ENCODE measurements around the gene KRT17. TPM values are rescaled to one million over a fixed set of nuclear protein-coding genes. Genes with fewer than 3 reads are reported as not detected.
"Not testable (repeated sequence)": the region's sequence is repeated elsewhere in the genome, so short reads cannot be mapped to it uniquely, and the experiment has no call there.

KRT17 gene
- total RNA-seq, 2 experiments from 2014 or later, result not detected

DNA sequence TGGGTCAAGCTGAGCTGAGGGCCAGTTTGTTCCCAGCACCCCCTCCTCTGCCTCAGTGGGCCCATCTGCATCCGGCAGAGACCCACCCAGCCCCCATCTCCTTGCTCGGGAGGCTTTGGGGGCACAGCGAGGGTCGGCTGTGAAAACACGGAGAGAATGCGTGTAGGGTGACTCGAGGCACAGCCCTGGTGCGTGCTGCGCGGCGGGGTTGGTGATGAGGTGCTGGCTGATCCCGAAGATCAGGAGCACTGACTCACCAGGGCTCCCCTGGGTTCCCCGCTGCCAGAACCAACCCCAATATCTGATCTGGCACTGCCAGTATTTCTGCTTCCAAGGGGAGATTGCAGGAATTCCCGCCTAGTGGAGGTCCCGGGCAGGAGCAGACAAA, 7.5 kb upstream of the KRT17 start:
- CTCF ChIA-PET, result interaction anchor here (1.8 to 2.3 kb wide), 2 partner anchors 17 to 31 kb away, joined by 5 to 8 read pairs; no protein-coding TSS in a partner anchor
- ATAC-seq (no peak), DNase-seq (no peak)
- H3K9me3 Mint-ChIP-seq, result no peaks in the 10 kb centered on the region
- no peak overlapping the region for H3K27ac Mint-ChIP-seq
- intact Hi-C loops (cut with micrococcal nuclease), result loop anchor here (10.0 kb wide), 1 partner anchor 727 kb away; no protein-coding TSS in a partner anchor
- POLR2A ChIA-PET, result no interaction called here
- no peak for TF ChIP-seq CTCF (IDR thresholded peaks at IDR 0.05)
- no peaks in the 10 kb centered on the region for H3K4me1 Mint-ChIP-seq (ENCODE audit: low read depth)
- no peak overlapping the region for H3K4me3 Mint-ChIP-seq
- H3K36me3 Mint-ChIP-seq (ENCODE audit: low read depth), result no peaks in the 10 kb centered on the region
- no peaks in the 10 kb centered on the region for H3K27me3 Mint-ChIP-seq

GRCh38 chr17:41631025-41631897, 6.9 kb upstream of the KRT17 start:
- Mint-ChIP-seq H3K27ac (no peak overlapping the region), H3K4me1 (ENCODE audit: low read depth) (no peaks in the 10 kb centered on the region), H3K4me3 (no peak overlapping the region), H3K27me3 (no peaks in the 10 kb centered on the region), H3K36me3 (ENCODE audit: low read depth) (no peaks in the 10 kb centered on the region), H3K9me3 (no peaks in the 10 kb centered on the region)
- ATAC-seq (no peak), DNase-seq (no peak)
- POLR2A ChIA-PET, result no interaction called here
- no peak for TF ChIP-seq CTCF (IDR thresholded peaks at IDR 0.05)
- intact Hi-C loops (cut with micrococcal nuclease), result loop anchor here (10.0 kb wide), 1 partner anchor 726 kb away; no protein-coding TSS in a partner anchor
- CTCF ChIA-PET, result interaction anchor here (1.8 to 2.3 kb wide), 2 partner anchors 17 to 32 kb away, joined by 5 to 8 read pairs; no protein-coding TSS in a partner anchor

DNA sequence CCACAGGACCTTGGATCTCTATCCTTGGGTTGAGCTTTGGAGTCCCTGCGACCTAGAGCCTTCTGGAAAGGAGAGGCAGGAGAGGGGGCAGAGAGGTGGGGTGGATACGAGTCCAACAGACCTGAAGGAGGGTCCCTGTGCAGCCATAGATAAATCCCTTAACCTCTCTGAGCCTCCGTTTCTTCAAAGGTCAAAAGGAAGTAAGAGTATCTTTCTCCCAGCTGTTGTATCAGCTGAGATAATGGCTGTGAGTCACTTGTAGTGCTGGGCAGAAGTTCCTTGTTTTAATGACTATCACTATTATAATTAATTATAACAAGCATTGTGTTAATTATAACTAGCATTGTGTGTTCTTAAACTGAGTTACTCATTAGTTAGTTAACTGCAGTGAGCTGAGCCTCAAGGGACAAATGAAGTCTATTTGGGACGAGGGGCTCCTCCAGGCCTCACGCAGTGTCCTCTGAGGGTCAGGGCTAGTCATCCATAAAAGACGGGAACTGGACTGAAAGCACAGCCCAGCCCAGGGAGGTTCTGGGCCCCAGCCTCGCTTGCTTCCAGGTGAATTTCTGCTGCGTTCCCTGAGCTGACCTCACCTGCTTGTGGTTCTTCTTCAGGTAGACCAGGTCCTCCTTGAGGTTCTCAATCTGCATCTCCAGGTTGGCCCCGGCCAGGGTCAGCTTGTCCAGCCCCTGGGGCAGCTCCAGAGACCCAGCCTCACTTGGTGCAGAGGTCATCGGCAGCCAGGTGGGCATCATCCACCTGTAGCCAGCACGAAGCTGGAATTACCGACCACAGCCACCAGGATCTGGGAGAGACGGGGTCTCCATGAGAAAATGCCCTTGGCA, 5.7 kb upstream of the KRT17 start:
- Mint-ChIP-seq H3K9me3 (no peaks in the 10 kb centered on the region), H3K4me3 (no peak overlapping the region), H3K36me3 (ENCODE audit: low read depth) (no peaks in the 10 kb centered on the region), H3K27me3 (no peaks in the 10 kb centered on the region), H3K4me1 (ENCODE audit: low read depth) (no peaks in the 10 kb centered on the region), H3K27ac (no peak overlapping the region)
- DNase-seq, result no peak
- ATAC-seq, result no peak
- no peak for TF ChIP-seq CTCF (IDR thresholded peaks at IDR 0.05)
- POLR2A ChIA-PET, result interaction anchor here (0.6 kb wide), 1 partner anchor 892 kb away, joined by 3 read pairs; no protein-coding TSS in a partner anchor
- CTCF ChIA-PET, result interaction anchor here (0.8 to 2.3 kb wide), 3 partner anchors 19 to 33 kb away, joined by 3 to 8 read pairs (median 5); no protein-coding TSS in a partner anchor
- intact Hi-C loops (cut with micrococcal nuclease), result loop anchor here (10.0 kb wide), 1 partner anchor 725 kb away; no protein-coding TSS in a partner anchor

GRCh38 chr17:41629316-41629715, 4.9 kb upstream of the KRT17 start:
- DNase-seq, result no peak
- no peak for TF ChIP-seq CTCF (IDR thresholded peaks at IDR 0.05)
- no peak for ATAC-seq
- POLR2A ChIA-PET, result no interaction called here
- Mint-ChIP-seq H3K4me1 (ENCODE audit: low read depth) (no peaks in the 10 kb centered on the region), H3K4me3 (no peak overlapping the region), H3K27me3 (no peaks in the 10 kb centered on the region), H3K9me3 (no peaks in the 10 kb centered on the region), H3K27ac (no peak overlapping the region), H3K36me3 (ENCODE audit: low read depth) (no peaks in the 10 kb centered on the region)
- intact Hi-C loops (cut with micrococcal nuclease), result no loop called here
- CTCF ChIA-PET, result interaction anchor here (0.8 kb wide), 1 partner anchor 34 kb away, joined by 3 read pairs; no protein-coding TSS in a partner anchor

DNA sequence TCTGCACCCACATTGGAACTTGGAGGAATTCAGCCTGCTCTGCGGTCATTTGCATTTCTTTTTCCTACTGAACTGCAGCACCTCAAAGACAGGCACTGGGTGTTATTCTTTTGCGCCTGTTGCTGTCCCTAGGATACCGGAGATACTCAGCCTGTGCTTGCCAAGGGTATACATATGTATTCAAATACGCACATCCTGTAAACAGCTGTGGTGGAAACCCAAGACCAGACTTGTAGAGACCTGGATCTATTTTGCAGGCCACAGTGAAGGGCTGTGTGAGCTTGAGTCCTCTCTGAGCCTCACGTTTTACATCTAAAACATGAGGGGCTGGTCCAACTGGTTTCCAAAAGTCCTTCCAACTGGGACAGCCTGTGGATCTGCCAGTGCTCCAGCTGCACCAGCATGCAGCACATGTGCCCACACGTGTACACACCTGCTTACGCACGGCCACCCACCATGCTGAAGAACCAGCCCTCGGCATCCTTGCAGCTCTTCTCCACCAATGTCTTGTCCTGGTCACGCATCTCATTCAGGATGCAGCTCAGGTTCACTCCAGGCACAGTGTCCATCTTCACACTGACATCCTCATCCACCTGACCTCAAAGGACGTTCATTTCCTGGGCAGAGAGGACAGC, 4.4 kb upstream of the KRT17 start:
- DNase-seq; H3K27me3 Mint-ChIP-seq; H3K36me3 Mint-ChIP-seq (ENCODE audit: low read depth); ATAC-seq; H3K27ac Mint-ChIP-seq; POLR2A ChIA-PET; H3K9me3 Mint-ChIP-seq; H3K4me3 Mint-ChIP-seq; intact Hi-C loops (cut with micrococcal nuclease); H3K4me1 Mint-ChIP-seq (ENCODE audit: low read depth): not testable (repeated sequence)
- CTCF ChIA-PET, result interaction anchor here (0.8 kb wide), 1 partner anchor 34 kb away, joined by 3 read pairs; no protein-coding TSS in a partner anchor

DNA sequence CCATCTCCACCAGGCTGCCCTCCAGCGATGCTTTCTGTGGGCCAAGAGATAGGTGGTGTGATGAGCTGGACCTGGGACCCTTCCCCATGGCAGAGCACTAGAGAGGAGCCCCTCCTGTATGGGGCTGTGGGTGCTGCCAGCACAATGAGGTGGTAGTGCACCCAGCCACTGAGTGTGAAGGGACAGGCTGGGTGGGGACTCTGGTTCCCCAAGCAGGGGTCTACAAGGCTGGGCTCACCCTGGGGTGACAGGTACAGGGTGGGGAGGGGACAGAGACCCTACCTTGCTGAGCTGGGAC, 3.6 kb upstream of the KRT17 start:
- H3K9me3 Mint-ChIP-seq; H3K36me3 Mint-ChIP-seq (ENCODE audit: low read depth); H3K4me1 Mint-ChIP-seq (ENCODE audit: low read depth); intact Hi-C loops (cut with micrococcal nuclease); H3K27ac Mint-ChIP-seq; CTCF ChIA-PET; DNase-seq; H3K4me3 Mint-ChIP-seq; H3K27me3 Mint-ChIP-seq; ATAC-seq: not testable (repeated sequence)
- POLR2A ChIA-PET, result interaction anchor here (0.6 kb wide), 1 partner anchor 415 kb away, joined by 3 read pairs; no protein-coding TSS in a partner anchor
